SIG-M5 treated with dmso at 0.1 percent for 504 hours (cell line): ENCODE results near the gene SFMBT2.

ENCODE experiments used
- DNase-seq: peaks from one replicate; lab custom pipeline; 2025; ENCODE audit not compliant: unreplicated experiment; lab: John Stamatoyannopoulos, UW

Gene SFMBT2

GRCh38 chr10:7426349-7426748 is 15.5 kb upstream of the SFMBT2 start:
- DNase-seq: no peak

GRCh38 chr10:7425691-7426090 is 14.9 kb upstream of the SFMBT2 start:
- DNase-seq: no peak

DNA sequence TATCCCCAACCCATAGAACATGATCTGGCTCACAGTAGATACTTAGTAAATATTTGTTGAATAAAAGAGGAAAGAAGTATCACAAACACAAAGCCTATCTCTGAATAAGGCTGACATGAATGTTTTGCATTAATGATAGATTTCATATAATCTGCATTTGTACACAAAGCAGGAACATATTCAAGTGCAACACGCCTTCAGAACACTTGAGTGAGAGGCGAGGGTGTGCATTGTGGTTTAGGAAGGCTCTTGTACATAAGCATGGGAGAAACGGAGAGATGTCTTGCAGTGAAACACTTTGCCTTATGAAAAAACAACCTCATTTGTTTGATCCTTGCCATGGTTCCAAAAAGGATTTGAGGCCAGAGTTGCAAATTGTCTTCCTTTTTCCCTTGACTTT is 14.1 kb upstream of the SFMBT2 start:
- DNase-seq: no peak

- DNase-seq: peak; percentile 9
These were observed 13.5 kb upstream of the SFMBT2 start for GRCh38 chr10:7424315-7424714.

- DNase-seq: no peak
These were observed 12.7 kb upstream of the SFMBT2 start for GRCh38 chr10:7423521-7423920.

GRCh38 chr10:7421526-7421925 is 10.7 kb upstream of the SFMBT2 start:
- no peak for DNase-seq

- no peak for DNase-seq
These were observed 9.2 kb upstream of the SFMBT2 start for GRCh38 chr10:7419998-7420397.

DNA sequence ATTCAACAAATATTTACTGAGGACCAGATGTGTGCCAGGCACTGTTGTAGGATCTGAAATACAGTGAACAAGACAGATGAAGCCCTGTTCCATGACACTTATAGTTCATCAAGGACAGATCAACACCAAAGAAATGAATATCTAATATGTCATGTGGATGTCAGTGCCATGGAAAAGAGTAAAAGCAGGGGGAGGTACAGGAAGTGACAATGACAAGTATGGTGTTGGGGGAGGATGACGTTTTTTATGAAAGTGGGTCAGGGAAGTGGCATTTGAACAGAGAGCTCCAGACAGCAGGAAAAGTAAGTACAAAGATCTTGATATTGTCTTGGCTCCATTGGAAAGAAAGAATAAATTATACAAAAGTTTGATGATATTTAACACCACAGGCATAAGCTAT is 7.0 kb upstream of the SFMBT2 start:
- peak; percentile 24 for DNase-seq

GRCh38 chr10:7417103-7417623 is 6.3 kb upstream of the SFMBT2 start:
- peak; percentile 42 for DNase-seq

GRCh38 chr10:7414766-7415165 is 3.9 kb upstream of the SFMBT2 start:
- DNase-seq: no peak

DNA sequence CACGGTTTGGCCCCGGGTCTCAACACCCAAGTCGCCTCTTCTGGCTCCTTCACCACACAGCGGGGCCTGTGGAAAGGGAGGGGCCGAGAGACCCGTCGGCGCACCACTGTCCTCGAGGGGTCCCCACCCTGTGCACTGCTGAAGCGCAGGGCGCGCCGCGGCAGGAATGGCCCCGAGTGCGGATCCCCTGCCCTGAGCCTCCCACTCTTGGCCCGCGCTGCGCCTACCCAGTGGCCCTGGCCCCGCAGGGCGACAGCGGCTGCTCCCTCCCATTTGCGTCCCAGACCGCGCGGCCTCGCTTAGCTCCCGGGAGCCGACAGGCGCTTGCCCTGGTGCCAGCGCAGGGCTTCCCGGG is 2.1 kb upstream of the SFMBT2 start:
- no peak for DNase-seq

DNA sequence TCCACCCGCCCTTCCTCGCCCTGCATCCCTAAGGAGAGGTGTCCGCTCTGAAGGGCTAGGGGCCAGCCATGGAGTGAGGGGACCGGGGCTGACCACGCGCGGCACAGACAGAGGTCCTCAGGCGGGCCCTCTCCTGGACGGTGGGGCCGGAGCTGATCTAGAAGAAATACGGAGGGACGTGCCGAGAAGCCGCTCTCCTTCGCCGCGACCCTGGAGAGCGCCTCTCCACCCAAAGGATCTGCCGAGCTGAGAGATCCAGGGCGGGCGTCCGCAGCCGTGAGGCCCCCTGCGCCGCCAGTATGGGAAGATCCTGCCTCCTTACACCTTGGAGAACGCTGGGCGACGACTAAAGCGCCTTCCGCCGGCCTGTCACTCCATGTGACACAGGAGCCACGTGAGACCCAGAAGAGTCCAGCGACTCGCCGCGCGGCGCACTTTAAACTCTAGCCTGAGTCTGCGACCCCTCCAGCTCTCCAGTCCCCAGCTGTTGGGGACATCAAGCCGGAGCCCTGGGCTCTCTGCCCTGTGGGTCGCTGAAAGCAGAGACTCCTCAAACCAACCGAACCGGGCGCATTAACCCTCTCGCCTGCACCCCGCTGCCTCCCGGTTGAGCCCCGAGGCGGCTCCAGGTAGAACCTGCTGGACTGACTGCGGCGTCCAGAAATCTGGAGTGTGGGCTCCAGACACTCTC is 1.5 kb upstream of the SFMBT2 start:
- peak; percentile 59 for DNase-seq

DNA sequence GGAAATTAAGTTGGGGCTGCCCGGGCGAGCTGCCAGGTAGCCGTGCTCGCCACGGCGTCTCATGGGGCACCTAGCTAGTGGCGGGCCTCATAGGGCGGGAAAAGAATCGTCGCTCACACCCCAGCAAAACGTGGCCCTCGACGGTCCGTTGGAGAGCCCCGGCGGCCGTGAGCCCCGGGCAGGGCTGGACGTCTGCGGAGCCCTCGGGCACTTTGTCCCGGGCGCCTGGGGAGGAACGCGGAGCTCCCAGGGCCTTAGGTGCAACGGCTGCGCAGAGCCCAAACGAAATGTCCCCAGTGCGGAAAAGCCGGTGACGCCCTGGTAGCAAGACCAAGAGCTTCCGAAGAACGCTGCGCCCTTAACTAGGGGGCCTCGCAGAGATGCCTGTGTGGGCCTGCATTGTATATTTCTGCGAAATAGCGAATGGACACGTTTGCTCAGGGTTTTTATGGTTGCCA is 866 bp upstream of the SFMBT2 start:
- DNase-seq: peak; percentile 34

- DNase-seq: no peak
These were observed 453 bp downstream of the SFMBT2 start for GRCh38 chr10:7410301-7410861.

DNA sequence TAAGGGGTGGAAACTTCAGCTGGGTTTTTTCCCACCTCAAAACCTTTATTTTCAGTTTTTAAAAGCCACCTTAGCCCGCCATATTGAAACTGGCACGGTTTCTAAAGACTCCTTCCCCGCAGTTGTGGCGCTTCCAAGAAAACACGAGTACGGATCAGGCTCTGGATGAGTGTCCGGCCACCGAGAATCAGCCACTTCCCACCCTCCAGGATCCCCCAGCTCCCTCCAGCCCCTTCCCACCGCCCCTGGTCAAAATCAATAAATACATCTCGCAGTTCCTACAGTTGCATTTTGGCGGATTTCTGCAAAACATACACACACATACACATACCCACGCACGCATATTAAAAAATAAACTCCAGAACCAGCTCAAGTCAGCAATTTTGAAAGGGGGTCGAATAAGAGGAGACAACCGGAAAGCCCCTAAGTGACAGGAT is 1.1 kb downstream of the SFMBT2 start:
- no peak for DNase-seq

GRCh38 chr10:7409045-7409731 is 1.6 kb downstream of the SFMBT2 start:
- peak; percentile 59 for DNase-seq

- no peak for DNase-seq
These were observed 2.4 kb downstream of the SFMBT2 start for GRCh38 chr10:7408291-7409044.

- peak; percentile 41 for DNase-seq
These were observed 3.2 kb downstream of the SFMBT2 start for GRCh38 chr10:7407368-7408290.

DNA sequence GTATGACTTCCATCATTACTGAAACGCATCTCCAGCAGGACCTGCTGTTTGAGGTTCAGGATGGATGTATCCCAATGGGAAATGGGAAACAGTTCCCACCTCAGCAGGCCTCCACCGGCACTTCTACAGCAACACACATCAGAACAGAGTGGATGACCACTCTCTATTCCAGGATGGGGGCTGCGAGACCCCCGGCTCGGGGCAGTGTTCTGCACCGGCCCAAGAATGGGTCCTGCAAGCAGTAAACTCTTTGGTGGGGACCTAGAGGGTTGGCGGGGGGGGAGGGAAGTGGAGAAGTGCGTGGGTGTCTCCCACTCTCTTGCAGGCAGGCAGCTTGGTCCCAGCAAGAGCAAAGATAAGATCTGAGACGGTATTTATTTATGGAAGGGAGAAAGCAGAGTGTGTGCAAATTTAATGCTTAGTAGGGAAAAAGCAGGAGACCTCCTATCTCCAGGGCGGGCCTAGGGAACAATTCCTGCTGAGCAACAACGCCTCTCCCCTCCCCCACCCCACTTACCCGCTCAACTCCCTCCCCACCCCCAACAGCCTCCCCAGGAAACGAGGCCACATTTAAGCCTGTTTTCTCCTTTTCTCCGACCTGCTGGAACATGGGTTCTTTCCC is 4.0 kb downstream of the SFMBT2 start:
- DNase-seq: peak; percentile 73

- peak; percentile 58 for DNase-seq
These were observed 5.2 kb downstream of the SFMBT2 start for GRCh38 chr10:7405637-7406036.
